ENCODE data around the gene LMOD1. TPM values are rescaled to one million over a fixed set of nuclear protein-coding genes. Genes with fewer than 3 reads are reported as not detected.

LMOD1 gene
- polyA plus RNA-seq, 3 donors, result not detected

DNA sequence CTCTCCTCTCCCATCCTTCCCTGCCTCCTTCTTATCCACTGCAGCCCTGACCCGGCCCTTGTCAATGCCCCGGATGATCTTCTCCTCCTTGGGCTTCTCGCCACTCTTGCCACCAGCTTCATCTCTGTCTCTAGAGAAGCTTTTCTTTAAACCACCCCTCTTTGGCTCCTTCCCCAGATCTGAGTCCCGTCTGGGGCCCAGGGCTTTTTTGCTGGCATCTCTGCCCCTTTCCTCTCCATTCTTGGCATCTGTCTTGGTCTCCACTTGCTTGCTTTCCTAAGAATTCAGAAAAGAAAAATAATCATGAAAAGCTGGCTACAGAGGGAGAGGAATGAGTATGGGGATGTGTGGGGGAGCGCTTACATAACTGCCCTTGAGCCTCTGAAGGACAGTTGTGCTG, 45.9 kb downstream of the LMOD1 start:
- H3K36me3 Mint-ChIP-seq, result no peaks in the 10 kb centered on the region
- Histone ChIP-seq H3K9ac (ENCODE audit: insufficient read depth, low read length, poor library complexity, severe bottlenecking) (no peak overlapping the region), H3K36me3 (replicated peaks in 1 of 2; ENCODE audit: control insufficient read depth in 1 of 2, insufficient read depth in 2 of 2, low read length in 2 of 2) (no peaks in the 10 kb centered on the region), H3K27me3 (ENCODE audit: control insufficient read depth in 2 of 2, insufficient read depth in 2 of 2, low read length in 2 of 2) (no peaks in the 10 kb centered on the region), H3K79me2 (ENCODE audit: insufficient read depth, low read length) (no peaks in the 10 kb centered on the region), H3K4me1 (ENCODE audit: control insufficient read depth in 1 of 2, insufficient read depth in 2 of 2, low read length in 2 of 2) (no peaks in the 10 kb centered on the region), H2AFZ (ENCODE audit: insufficient read depth, low read depth, low read length, poor library complexity, severe bottlenecking) (no peak overlapping the region), H3K4me3 (replicated peaks in 1 of 3; ENCODE audit: low read depth in 2 of 3, low read length in 3 of 3) (no peak overlapping the region), H3K9me3 (replicated peaks in 1 of 2; ENCODE audit: control insufficient read depth in 1 of 2, insufficient read depth in 1 of 2, low read length in 2 of 2) (no peaks in the 10 kb centered on the region), H3K27ac (ENCODE audit: low read depth in 1 of 2, low read length in 2 of 2) (no peak overlapping the region), H3K4me2 (replicated peaks; ENCODE audit: extremely low read depth, low read length, poor library complexity, severe bottlenecking) (no peak overlapping the region), H4K20me1 (ENCODE audit: insufficient read depth, low read length) (no peaks in the 10 kb centered on the region)
- no peak for DNase-seq
- 94% methylated on average over 4 of the region's 5 CpGs for WGBS (ENCODE audit: insufficient coverage)
- intact Hi-C loops (cut with micrococcal nuclease), result no loop called here
- H3K4me3 Mint-ChIP-seq, result no peak overlapping the region
- H3K4me1 Mint-ChIP-seq, result peaks cover 6% of the 10 kb centered on the region
- peaks cover 3 to 4% (median 3%) of the 10 kb centered on the region in 3 donors for H3K27me3 Mint-ChIP-seq (ENCODE audit: low read depth in 3 of 3)
- no peaks in the 10 kb centered on the region for H3K9me3 Mint-ChIP-seq
- no peak overlapping the region for H3K27ac Mint-ChIP-seq
- TF ChIP-seq CTCF (IDR thresholded peaks at IDR 0.05), result no peak

DNA sequence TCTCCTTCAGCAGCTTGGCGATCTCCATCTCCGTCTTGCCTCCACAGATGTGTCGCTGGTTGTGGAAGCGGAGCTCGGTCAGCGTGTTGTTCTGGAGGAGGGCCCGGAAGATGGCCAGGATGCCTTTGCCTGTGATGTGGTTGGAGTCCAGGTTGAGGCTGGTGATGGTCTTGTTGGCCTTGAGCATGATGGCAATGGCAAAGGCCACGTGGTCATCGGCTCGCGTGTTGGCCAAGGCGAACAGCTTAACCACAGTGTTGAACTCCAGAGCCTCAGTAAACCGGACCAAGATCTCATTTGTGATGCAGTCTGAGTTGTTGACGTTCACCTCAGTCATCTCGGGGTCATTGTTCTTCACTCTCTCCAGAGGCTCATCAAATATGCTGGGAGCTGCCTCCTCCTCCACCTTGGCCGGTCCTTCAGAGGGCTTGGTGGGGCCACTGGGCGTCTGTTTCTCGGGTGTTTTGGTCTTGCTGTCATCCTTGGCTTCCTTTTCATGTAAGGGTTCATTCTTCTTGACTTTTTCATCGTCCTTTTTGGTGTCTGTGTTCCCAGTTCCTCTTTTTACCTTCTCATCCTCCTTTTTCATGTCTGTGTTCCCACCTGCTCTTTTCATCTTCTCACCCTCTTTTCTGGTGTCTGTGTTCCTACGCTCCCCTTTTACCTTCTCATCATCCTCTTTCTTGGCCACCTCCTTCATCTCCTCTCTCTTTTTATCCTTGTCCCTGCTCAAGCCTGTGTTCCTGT, 46.5 kb downstream of the LMOD1 start:
- H3K27ac Mint-ChIP-seq, result no peak overlapping the region

More for the DNA sequence above, 46.5 kb downstream of the LMOD1 start:
- intact Hi-C loops (cut with micrococcal nuclease), result loop anchor here in 1 of 2 donors (5.0 kb wide), 1 partner anchor 72 kb away; no protein-coding TSS in a partner anchor
- no peak for TF ChIP-seq CTCF (IDR thresholded peaks at IDR 0.05)
- Histone ChIP-seq H3K4me1 (ENCODE audit: control insufficient read depth in 1 of 2, insufficient read depth in 2 of 2, low read length in 2 of 2) (no peaks in the 10 kb centered on the region), H3K79me2 (ENCODE audit: insufficient read depth, low read length) (no peaks in the 10 kb centered on the region), H4K20me1 (ENCODE audit: insufficient read depth, low read length) (no peaks in the 10 kb centered on the region), H3K27ac (ENCODE audit: low read depth in 1 of 2, low read length in 2 of 2) (no peak overlapping the region), H3K9ac (ENCODE audit: insufficient read depth, low read length, poor library complexity, severe bottlenecking) (no peak overlapping the region), H3K36me3 (replicated peaks in 1 of 2; ENCODE audit: control insufficient read depth in 1 of 2, insufficient read depth in 2 of 2, low read length in 2 of 2) (no peaks in the 10 kb centered on the region), H3K4me3 (replicated peaks in 1 of 3; ENCODE audit: low read depth in 2 of 3, low read length in 3 of 3) (no peak overlapping the region), H3K4me2 (replicated peaks; ENCODE audit: extremely low read depth, low read length, poor library complexity, severe bottlenecking) (no peak overlapping the region), H2AFZ (ENCODE audit: insufficient read depth, low read depth, low read length, poor library complexity, severe bottlenecking) (no peak overlapping the region), H3K9me3 (replicated peaks in 1 of 2; ENCODE audit: control insufficient read depth in 1 of 2, insufficient read depth in 1 of 2, low read length in 2 of 2) (no peaks in the 10 kb centered on the region), H3K27me3 (ENCODE audit: control insufficient read depth in 2 of 2, insufficient read depth in 2 of 2, low read length in 2 of 2) (no peaks in the 10 kb centered on the region)
- WGBS (ENCODE audit: insufficient coverage), result 88% methylated on average over 18 of the region's 20 CpGs
- H3K36me3 Mint-ChIP-seq, result no peaks in the 10 kb centered on the region
- H3K27me3 Mint-ChIP-seq (ENCODE audit: low read depth in 3 of 3), result peaks cover 3 to 4% (median 3%) of the 10 kb centered on the region in 3 donors
- H3K4me3 Mint-ChIP-seq, result no peak overlapping the region
- peaks cover 6% of the 10 kb centered on the region for H3K4me1 Mint-ChIP-seq
- no peaks in the 10 kb centered on the region for H3K9me3 Mint-ChIP-seq
- DNase-seq, result no peak

All from CD14-positive monocyte (primary cell).